OCI-LY1 (cell line): ENCODE measurements around the gene BMPR1A.
"Not testable (repeated sequence)": the region's sequence is repeated elsewhere in the genome, so short reads cannot be mapped to it uniquely, and the experiment has no call there.

Experiments used
- H2AFZ ChIP-seq: fragments of 200-600 bp; sonication (generic), shearing (Covaris generic); 2 replicates; pipeline ENCODE4 v1.6.0; 2014; ENCODE audit warnings: antibody characterized with exemption, mild to moderate bottlenecking, low read length
- H3F3A ChIP-seq: fragments of 200-600 bp; sonication (generic), shearing (Covaris generic); 2 replicates; pipeline ENCODE4 v1.6.0; 2014; ENCODE audit warnings: mild to moderate bottlenecking, antibody characterized with exemption, low read length, moderate library complexity; ENCODE audit not compliant: insufficient read depth
- H3K27ac ChIP-seq: fragments of 200-600 bp; sonication (generic); 2 replicates; pipeline ENCODE4 v1.5.1; 2014; ENCODE audit warnings: low read length, mixed run types, mild to moderate bottlenecking, low read depth; ENCODE audit not compliant: poor library complexity, severe bottlenecking
- H3K27me3 ChIP-seq: fragments of 200-600 bp; sonication (generic); 2 replicates; pipeline ENCODE4 v1.6.0; 2014; ENCODE audit warnings: antibody characterized with exemption, mild to moderate bottlenecking, low read length, moderate library complexity; ENCODE audit not compliant: insufficient read depth
- H3K36me3 ChIP-seq: fragments of 200-600 bp; sonication (generic); 2 replicates; pipeline ENCODE4 v1.6.1; 2014; ENCODE audit warnings: mild to moderate bottlenecking, antibody characterized with exemption, low read length, moderate library complexity, mixed read lengths; ENCODE audit not compliant: insufficient read depth
- H3K4me1 ChIP-seq: fragments of 200-600 bp; sonication (generic); 2 replicates; pipeline ENCODE4 v1.5.1; 2014; ENCODE audit warnings: mild to moderate bottlenecking, low read length, moderate library complexity; ENCODE audit not compliant: insufficient read depth, severe bottlenecking
- H3K4me2 ChIP-seq: fragments of 200-600 bp; sonication (generic), shearing (Covaris generic); 2 replicates; pipeline ENCODE4 v1.6.1; 2014; ENCODE audit warnings: low read length
- H3K4me3 ChIP-seq: fragments of 200-600 bp; sonication (generic); 2 replicates; pipeline ENCODE4 v1.5.1; 2014; ENCODE audit warnings: low read length, low read depth, mild to moderate bottlenecking, mixed read lengths; ENCODE audit not compliant: poor library complexity, severe bottlenecking
- H3K79me2 ChIP-seq: fragments of 200-600 bp; shearing (Covaris generic); 2 replicates; pipeline ENCODE4 v1.6.1; 2016; ENCODE audit warnings: mixed run types, low read length, mixed read lengths; ENCODE audit not compliant: insufficient read depth
- H3K9ac ChIP-seq: fragments of 200-600 bp; sonication (generic), shearing (Covaris generic); 2 replicates; pipeline ENCODE4 v1.6.1; 2014; ENCODE audit warnings: mild to moderate bottlenecking, low read length, mixed read lengths
- H3K9me2 ChIP-seq: fragments of 200-600 bp; sonication (generic), shearing (Covaris generic); 2 replicates; pipeline ENCODE4 v1.6.1; 2014; ENCODE audit warnings: low read depth, mild to moderate bottlenecking, low read length, mixed read lengths
- H3K9me3 ChIP-seq: fragments of 200-600 bp; shearing (Covaris generic); 2 replicates; pipeline ENCODE4 v1.6.1; 2014; ENCODE audit warnings: low read length, mixed read lengths
- H4K20me1 ChIP-seq: fragments of 200-600 bp; sonication (generic), shearing (Covaris generic); 2 replicates; pipeline ENCODE4 v1.6.0; 2016; ENCODE audit warnings: mild to moderate bottlenecking, low read length; ENCODE audit not compliant: insufficient read depth
- CTCF ChIP-seq: fragments of 200-600 bp; sonication (generic), shearing (Covaris generic); IDR thresholded peaks from 2 replicates; pipeline ENCODE4 v1.5.1; 2017; ENCODE audit warnings: mild to moderate bottlenecking, antibody characterized with exemption, low read length, moderate library complexity, mixed read lengths
- EZH2 ChIP-seq: fragments of 200-600 bp; sonication (generic), shearing (Covaris generic); IDR thresholded peaks from 2 replicates; pipeline ENCODE4 v1.8.0; 2017; ENCODE audit warnings: borderline replicate concordance, mixed run types, mild to moderate bottlenecking, antibody characterized with exemption, low read length, moderate library complexity, mixed read lengths

Gene BMPR1A

GRCh38 chr10:86936661-86937501 is 180.5 kb downstream of the BMPR1A start:
- Histone ChIP-seq H3K36me3 (no peaks in the 10 kb centered on the region), H3K9me2 (no peaks in the 10 kb centered on the region), H3K4me1 (peaks cover 4% of the 10 kb centered on the region), H3K9me3 (no peaks in the 10 kb centered on the region), H3K9ac (no peak overlapping the region), H3K4me3 (no peak overlapping the region), H3K27ac (no peak overlapping the region), H4K20me1 (no peaks in the 10 kb centered on the region), H3K4me2 (no peak overlapping the region), H3K27me3 (no peaks in the 10 kb centered on the region), H3K79me2 (no peaks in the 10 kb centered on the region), H3F3A (no peaks in the 10 kb centered on the region), H2AFZ (no peak overlapping the region)
- no peak for TF ChIP-seq EZH2

GRCh38 chr10:86937502-86938154 is 181.2 kb downstream of the BMPR1A start:
- Histone ChIP-seq H3K9ac (no peak overlapping the region), H3K27ac (no peak overlapping the region), H3K79me2 (no peaks in the 10 kb centered on the region), H3K9me3 (no peaks in the 10 kb centered on the region), H2AFZ (no peak overlapping the region), H3K9me2 (no peaks in the 10 kb centered on the region), H3K27me3 (no peaks in the 10 kb centered on the region), H4K20me1 (no peaks in the 10 kb centered on the region), H3K4me1 (peaks cover 4% of the 10 kb centered on the region), H3K36me3 (no peaks in the 10 kb centered on the region), H3K4me3 (no peak overlapping the region), H3K4me2 (no peak overlapping the region), H3F3A (no peaks in the 10 kb centered on the region)
- TF ChIP-seq EZH2 (no peak), CTCF (no peak)

GRCh38 chr10:86938260-86938659 is 181.8 kb downstream of the BMPR1A start:
- Histone ChIP-seq H3F3A (no peaks in the 10 kb centered on the region), H3K9ac (no peak overlapping the region), H3K79me2 (no peaks in the 10 kb centered on the region), H3K4me1 (peaks cover 4% of the 10 kb centered on the region), H2AFZ (no peak overlapping the region), H3K9me2 (no peaks in the 10 kb centered on the region), H3K4me3 (no peak overlapping the region), H3K27ac (no peak overlapping the region), H4K20me1 (no peaks in the 10 kb centered on the region), H3K27me3 (no peaks in the 10 kb centered on the region), H3K4me2 (no peak overlapping the region), H3K9me3 (no peaks in the 10 kb centered on the region), H3K36me3 (no peaks in the 10 kb centered on the region)
- TF ChIP-seq EZH2 (no peak), CTCF (no peak)

GRCh38 chr10:86940076-86940475 is 183.7 kb downstream of the BMPR1A start:
- not testable (repeated sequence) for H3K9ac ChIP-seq, H3F3A ChIP-seq, H3K4me2 ChIP-seq

More at GRCh38 chr10:86940076-86940475, 183.7 kb downstream of the BMPR1A start:
- H3K4me3 ChIP-seq, H4K20me1 ChIP-seq, H2AFZ ChIP-seq, H3K27ac ChIP-seq, H3K79me2 ChIP-seq, H3K4me1 ChIP-seq, H3K9me3 ChIP-seq, H3K27me3 ChIP-seq, H3K9me2 ChIP-seq, H3K36me3 ChIP-seq: not testable (repeated sequence)
